ENCODE results near the gene CATSPER3.

Gene CATSPER3

GRCh38 chr5:134967607-134968006, at the start of gene CATSPER3:
TSS of gene CATSPER3 (plus strand) at chr5:134967907. CDS start at chr5:134967992, 85 bp downstream.
- DNase-seq, result no peak

- DNase-seq, result no peak
Measured at GRCh38 chr5:134918861-134919260, 48.8 kb upstream of the CATSPER3 start.

GRCh38 chr5:134920848-134921575, 46.7 kb upstream of the CATSPER3 start:
- DNase-seq, result no peak

GRCh38 chr5:134932508-134932907, 35.2 kb upstream of the CATSPER3 start:
- no peak for DNase-seq

- DNase-seq, result no peak
Measured at GRCh38 chr5:134934202-134934601, 33.5 kb upstream of the CATSPER3 start.

- DNase-seq, result no peak
Measured at GRCh38 chr5:134935711-134936602, 31.8 kb upstream of the CATSPER3 start.

GRCh38 chr5:134937526-134937925, 30.2 kb upstream of the CATSPER3 start:
- no peak for DNase-seq

- no peak for DNase-seq
Measured at GRCh38 chr5:134938030-134938429, 29.7 kb upstream of the CATSPER3 start.

- no peak for DNase-seq
Measured at GRCh38 chr5:134939500-134939899, 28.2 kb upstream of the CATSPER3 start.

- no peak for DNase-seq
Measured at GRCh38 chr5:134943547-134943946, 24.2 kb upstream of the CATSPER3 start.

- DNase-seq, result no peak
Measured at GRCh38 chr5:134944630-134945029, 23.1 kb upstream of the CATSPER3 start.

GRCh38 chr5:134945041-134945440, 22.7 kb upstream of the CATSPER3 start:
- no peak for DNase-seq

GRCh38 chr5:134948911-134949310, 18.8 kb upstream of the CATSPER3 start:
- DNase-seq, result no peak

GRCh38 chr5:134949316-134949715, 18.4 kb upstream of the CATSPER3 start:
- no peak for DNase-seq

GRCh38 chr5:134957920-134958608, 9.6 kb upstream of the CATSPER3 start:
- no peak for DNase-seq

- DNase-seq, result no peak
Measured at GRCh38 chr5:134958755-134959154, 9.0 kb upstream of the CATSPER3 start.

GRCh38 chr5:134963098-134963497, 4.6 kb upstream of the CATSPER3 start:
- no peak for DNase-seq

GRCh38 chr5:134964359-134965270, 3.1 kb upstream of the CATSPER3 start:
- DNase-seq, result no peak

- DNase-seq, result no peak
Measured at GRCh38 chr5:134965271-134965825, 2.4 kb upstream of the CATSPER3 start.

- no peak for DNase-seq
Measured at GRCh38 chr5:134968055-134968454, 348 bp downstream of the CATSPER3 start.

GRCh38 chr5:134969166-134969565, 1.5 kb downstream of the CATSPER3 start:
- DNase-seq, result no peak

Data from AML-193 (cell line).